Adrenal gland (tissue), 5 donors: ENCODE results near the gene CMIP.

Experiments used
- CTCF ChIP-seq, 6 experiments: fragments of 450-650 bp in 4 of 6; fragments of 200-600 bp in 2 of 6; sonication (generic) in 1 of 6; IDR thresholded peaks; 1 replicate in 5 of 6; 2 replicates in 1 of 6; pipeline versions ENCODE4 v1.5.1 to v1.8.0; 2016 to 2021; ENCODE audit warnings: antibody characterized with exemption in 6 of 6, mild to moderate bottlenecking in 2 of 6, moderate library complexity in 1 of 6
- POLR2A ChIP-seq, 2 donors: fragments of 450-650 bp; IDR thresholded peaks; one replicate each; pipeline ENCODE4 v1.6.1; 2017; ENCODE audit warnings: antibody characterized with exemption in 2 of 2, mild to moderate bottlenecking in 2 of 2, moderate library complexity in 1 of 2
- donor health status: DM: no; HTN: no; CAD: no.

- no peak for TF ChIP-seq POLR2A (IDR thresholded peaks at IDR 0.05)
- no peak for TF ChIP-seq CTCF (IDR thresholded peaks at IDR 0.05)
Observed at GRCh38 chr16:81539009-81539758, 94.6 kb downstream of the CMIP start.
